SK-N-SH treated with all-trans-retinoic acid at 6 μM for 48 hours (cell line): ENCODE results near the gene SRP14.

ENCODE experiments used
- ARNTL ChIP-seq: fragments of 450-650 bp; formaldehyde crosslinking; IDR thresholded peaks from 2 replicates; pipeline ENCODE4 v1.5.0; 2020; ENCODE audit warnings: low read depth, mild to moderate bottlenecking, moderate library complexity, borderline replicate concordance
- CREB5 ChIP-seq: fragments of 250-450 bp; sonication (Bioruptor Pico); IDR thresholded peaks from 2 replicates; pipeline ENCODE4 v1.5.1; 2020; ENCODE audit warnings: low read depth, mild to moderate bottlenecking, moderate library complexity
- CSDC2 ChIP-seq: fragments of 250-450 bp; sonication (Bioruptor Pico); IDR thresholded peaks from 2 replicates; pipeline ENCODE4 v1.5.0; 2020; ENCODE audit warnings: mild to moderate bottlenecking, moderate library complexity
- CSRNP3 ChIP-seq: fragments of 250-450 bp; sonication (Bioruptor Pico); IDR thresholded peaks from 2 replicates; pipeline ENCODE4 v1.5.1; 2021; ENCODE audit warnings: mild to moderate bottlenecking, moderate library complexity
- GLIS3 ChIP-seq: fragments of 250-450 bp; sonication (Bioruptor Pico); IDR thresholded peaks from 2 replicates; pipeline ENCODE4 v1.5.0; 2020; ENCODE audit warnings: mild to moderate bottlenecking, moderate library complexity
- OSR1 ChIP-seq: fragments of 250-450 bp; sonication (Bioruptor Pico); IDR thresholded peaks from 2 replicates; pipeline ENCODE4 v1.8.0; 2022; ENCODE audit warnings: moderate library complexity, mild to moderate bottlenecking, inconsistent platforms
- PATZ1 ChIP-seq: fragments of 250-450 bp; sonication (Bioruptor Pico); IDR thresholded peaks from 2 replicates; pipeline ENCODE4 v1.8.0; 2020; ENCODE audit warnings: mild to moderate bottlenecking, moderate library complexity, borderline replicate concordance
- PPARA ChIP-seq: fragments of 250-450 bp; sonication (Bioruptor Pico); IDR thresholded peaks from 2 replicates; pipeline ENCODE4 v1.5.0; 2020; ENCODE audit warnings: mild to moderate bottlenecking, borderline replicate concordance
- RARB ChIP-seq: fragments of 250-450 bp; sonication (Bioruptor Pico); IDR thresholded peaks from 2 replicates; pipeline ENCODE4 v1.8.0; 2021; ENCODE audit warnings: mild to moderate bottlenecking, moderate library complexity
- TOX ChIP-seq: fragments of 250-450 bp; sonication (Bioruptor Pico); IDR thresholded peaks from 2 replicates; pipeline ENCODE4 v1.8.0; 2021; ENCODE audit warnings: mild to moderate bottlenecking, moderate library complexity, borderline replicate concordance
- ZFP3 ChIP-seq: fragments of 250-450 bp; sonication (Bioruptor Pico); IDR thresholded peaks from 2 replicates; pipeline ENCODE4 v1.5.0; 2020; ENCODE audit warnings: mild to moderate bottlenecking, moderate library complexity

GRCh38 chr15:40048211-40048792 is 9.3 kb upstream of the SRP14 start:
- TF ChIP-seq PPARA (CRISPR knock-in tag) (no peak), RARB (CRISPR knock-in tag) (no peak), CSRNP3 (CRISPR knock-in tag) (no peak), PATZ1 (CRISPR knock-in tag) (no peak), OSR1 (CRISPR knock-in tag) (no peak), ZFP3 (CRISPR knock-in tag) (no peak), TOX (CRISPR knock-in tag) (no peak), ARNTL (CRISPR knock-in tag) (no peak), CREB5 (CRISPR knock-in tag) (no peak), GLIS3 (CRISPR knock-in tag) (no peak), CSDC2 (no peak)
